Activated T-cell treated with anti-CD3 and anti-CD28 coated beads, Interleukin-2, amount 50 U/mL, for 1 hour (primary cell): ENCODE measurements around the gene PCBP3.

ENCODE experiments used
- DNase-seq: peaks from one replicate; pipeline ENCODE4 v3.0.0-alpha.2; 2020

PCBP3 gene

GRCh38 chr21:45900034-45900868 lies 256.7 kb downstream of the PCBP3 start:
- DNase-seq: no peak

- DNase-seq: no peak
Measured at GRCh38 chr21:45901061-45901690, 257.7 kb downstream of the PCBP3 start.

- no peak for DNase-seq
Measured at GRCh38 chr21:45902292-45902995, 258.9 kb downstream of the PCBP3 start.

GRCh38 chr21:45905196-45905595 lies 261.7 kb downstream of the PCBP3 start:
- no peak for DNase-seq

- DNase-seq: no peak
Measured at GRCh38 chr21:45906196-45906805, 262.8 kb downstream of the PCBP3 start.

GRCh38 chr21:45906859-45907258 lies 263.3 kb downstream of the PCBP3 start:
- no peak for DNase-seq

GRCh38 chr21:45908536-45909237 lies 265.2 kb downstream of the PCBP3 start:
- DNase-seq: no peak

GRCh38 chr21:45909238-45909988 lies 265.9 kb downstream of the PCBP3 start:
- DNase-seq: no peak

- no peak for DNase-seq
Measured at GRCh38 chr21:45910155-45910547, 266.6 kb downstream of the PCBP3 start.

GRCh38 chr21:45910548-45911221 lies 267.2 kb downstream of the PCBP3 start:
- DNase-seq: no peak

GRCh38 chr21:45911806-45912325 lies 268.3 kb downstream of the PCBP3 start:
- DNase-seq: no peak

GRCh38 chr21:45912611-45913417 lies 269.3 kb downstream of the PCBP3 start:
- DNase-seq: no peak

GRCh38 chr21:45913418-45913765 lies 269.9 kb downstream of the PCBP3 start:
- DNase-seq: no peak

GRCh38 chr21:45913886-45914285 lies 270.4 kb downstream of the PCBP3 start:
- DNase-seq: no peak

- DNase-seq: no peak
Measured at GRCh38 chr21:45914321-45914845, 270.9 kb downstream of the PCBP3 start.

GRCh38 chr21:45916011-45916840 lies 272.7 kb downstream of the PCBP3 start:
- no peak for DNase-seq

GRCh38 chr21:45917241-45917640 lies 273.7 kb downstream of the PCBP3 start:
- no peak for DNase-seq

GRCh38 chr21:45918011-45918410 lies 274.5 kb downstream of the PCBP3 start:
- no peak for DNase-seq

- no peak for DNase-seq
Measured at GRCh38 chr21:45918835-45919447, 275.4 kb downstream of the PCBP3 start.
